Activated CD4-positive, alpha-beta T cell treated with anti-CD3 and anti-CD28 coated beads, Interleukin-2, amount 10 ng/mL, durations not matched to agents 24 days and 14 days (primary cell): ENCODE data around the gene TBC1D4. TPM values are rescaled to one million over a fixed set of nuclear protein-coding genes. Genes with fewer than 3 reads are reported as not detected.

Experiments
- DNase-seq: peaks from one replicate; pipeline ENCODE4 v3.0.0; 2022
- H3K27ac Mint-ChIP-seq: one replicate; pipeline ENCODE4 v1.8.0; 2022; ENCODE audit warnings: mild to moderate bottlenecking, mixed read lengths
- H3K27me3 Mint-ChIP-seq: one replicate; pipeline ENCODE4 v1.8.0; 2022; ENCODE audit warnings: mixed read lengths
- H3K36me3 Mint-ChIP-seq: one replicate; pipeline ENCODE4 v1.8.0; 2022; ENCODE audit warnings: low read depth, mild to moderate bottlenecking, mixed read lengths
- H3K4me1 Mint-ChIP-seq: one replicate; pipeline ENCODE4 v1.8.0; 2021; ENCODE audit warnings: mixed read lengths
- H3K4me3 Mint-ChIP-seq: one replicate; pipeline ENCODE4 v1.8.0; 2022; ENCODE audit warnings: mild to moderate bottlenecking, moderate library complexity, mixed read lengths
- H3K9me3 Mint-ChIP-seq: one replicate; pipeline ENCODE4 v1.8.0; 2021; ENCODE audit warnings: mixed read lengths
- intact Hi-C: fragments of 100-400 bp; cut with micrococcal nuclease; formaldehyde crosslinking; loops from one replicate; pipeline ENCODE4 v1.15.1; 2023
- total RNA-seq: library from RNA; stranded (reverse); gene quantifications from 2 replicates; pipeline ENCODE4 v1.2.3, GENCODE V29; 2022

Gene TBC1D4
- total RNA-seq, 1 donor from 2014 or later: 77.0 TPM

- no peaks in the 10 kb centered on the region for H3K36me3 Mint-ChIP-seq
- no peak overlapping the region for H3K27ac Mint-ChIP-seq
- H3K4me3 Mint-ChIP-seq: no peak overlapping the region
- H3K9me3 Mint-ChIP-seq: no peaks in the 10 kb centered on the region
- H3K4me1 Mint-ChIP-seq: peaks cover 7% of the 10 kb centered on the region
- no peak for DNase-seq
- intact Hi-C loops: no loop called here
- peaks cover 8% of the 10 kb centered on the region for H3K27me3 Mint-ChIP-seq
Measured at GRCh38 chr13:75495938-75496337, 14.0 kb upstream of the TBC1D4 start.

- H3K9me3 Mint-ChIP-seq: no peaks in the 10 kb centered on the region
- intact Hi-C loops: no loop called here
- DNase-seq: no peak
- H3K27me3 Mint-ChIP-seq: peaks cover 8% of the 10 kb centered on the region
- H3K27ac Mint-ChIP-seq: no peak overlapping the region
- no peak overlapping the region for H3K4me3 Mint-ChIP-seq
- peaks cover 11% of the 10 kb centered on the region for H3K4me1 Mint-ChIP-seq
- no peaks in the 10 kb centered on the region for H3K36me3 Mint-ChIP-seq
Measured at GRCh38 chr13:75494491-75494890, 12.5 kb upstream of the TBC1D4 start.

- Mint-ChIP-seq H3K27ac (no peak overlapping the region), H3K4me1 (peaks cover 15% of the 10 kb centered on the region), H3K27me3 (peaks cover 4% of the 10 kb centered on the region), H3K36me3 (no peaks in the 10 kb centered on the region), H3K9me3 (no peaks in the 10 kb centered on the region), H3K4me3 (no peak overlapping the region)
- DNase-seq: no peak
- intact Hi-C loops: no loop called here
Measured at GRCh38 chr13:75493156-75493555, 11.2 kb upstream of the TBC1D4 start.

GRCh38 chr13:75492389-75492788, 10.4 kb upstream of the TBC1D4 start:
- intact Hi-C loops: no loop called here
- H3K27me3 Mint-ChIP-seq: peaks cover 7% of the 10 kb centered on the region
- peaks cover 18% of the 10 kb centered on the region for H3K4me1 Mint-ChIP-seq
- DNase-seq: no peak
- no peak overlapping the region for H3K4me3 Mint-ChIP-seq
- H3K27ac Mint-ChIP-seq: no peak overlapping the region
- no peaks in the 10 kb centered on the region for H3K36me3 Mint-ChIP-seq
- no peaks in the 10 kb centered on the region for H3K9me3 Mint-ChIP-seq

GRCh38 chr13:75491376-75491775, 9.4 kb upstream of the TBC1D4 start:
- no peaks in the 10 kb centered on the region for H3K36me3 Mint-ChIP-seq
- no peak overlapping the region for H3K4me3 Mint-ChIP-seq
- H3K27ac Mint-ChIP-seq: no peak overlapping the region
- H3K9me3 Mint-ChIP-seq: no peaks in the 10 kb centered on the region
- intact Hi-C loops: no loop called here
- peaks cover 25% of the 10 kb centered on the region for H3K4me1 Mint-ChIP-seq
- no peak for DNase-seq
- H3K27me3 Mint-ChIP-seq: peaks cover 7% of the 10 kb centered on the region

GRCh38 chr13:75489502-75490263, 7.7 kb upstream of the TBC1D4 start:
- Mint-ChIP-seq H3K27ac (peak overlapping the region; percentile 71), H3K4me3 (no peak overlapping the region), H3K27me3 (peaks cover 15% of the 10 kb centered on the region), H3K36me3 (no peaks in the 10 kb centered on the region), H3K4me1 (peaks cover 38% of the 10 kb centered on the region), H3K9me3 (no peaks in the 10 kb centered on the region)
- peak; percentile 60 for DNase-seq
- intact Hi-C loops: loop anchor here (1.0 to 5.0 kb wide), 4 partner anchors 7 to 1772 kb away; partner anchors contain the start of genes LMO7 and TBC1D4

GRCh38 chr13:75486146-75487062, 4.4 kb upstream of the TBC1D4 start:
- no peaks in the 10 kb centered on the region for H3K36me3 Mint-ChIP-seq
- intact Hi-C loops: loop anchor here (1.0 to 5.0 kb wide), 4 partner anchors 119 to 1769 kb away; partner anchors contain the start of gene LMO7
- DNase-seq: no peak
- peaks cover 22% of the 10 kb centered on the region for H3K27me3 Mint-ChIP-seq
- peak overlapping the region; percentile 52 for H3K27ac Mint-ChIP-seq
- no peak overlapping the region for H3K4me3 Mint-ChIP-seq
- peaks cover 40% of the 10 kb centered on the region for H3K4me1 Mint-ChIP-seq
- H3K9me3 Mint-ChIP-seq: no peaks in the 10 kb centered on the region

GRCh38 chr13:75485286-75486062, 3.5 kb upstream of the TBC1D4 start:
- H3K4me3 Mint-ChIP-seq: peak overlapping the region; percentile 50
- no peak for DNase-seq
- H3K36me3 Mint-ChIP-seq: peaks cover 3% of the 10 kb centered on the region
- peak overlapping the region; percentile 89 for H3K27ac Mint-ChIP-seq
- H3K9me3 Mint-ChIP-seq: no peaks in the 10 kb centered on the region
- intact Hi-C loops: loop anchor here (1.0 to 5.0 kb wide), 6 partner anchors 51 to 1768 kb away; partner anchors contain the start of genes COMMD6 and LMO7
- peaks cover 45% of the 10 kb centered on the region for H3K4me1 Mint-ChIP-seq
- H3K27me3 Mint-ChIP-seq: peaks cover 28% of the 10 kb centered on the region

GRCh38 chr13:75482820-75483079, 781 bp upstream of the TBC1D4 start:
- Mint-ChIP-seq H3K4me1 (peaks cover 39% of the 10 kb centered on the region), H3K9me3 (no peaks in the 10 kb centered on the region), H3K27me3 (peaks cover 51% of the 10 kb centered on the region), H3K27ac (peak overlapping the region; percentile 86), H3K36me3 (peaks cover 5% of the 10 kb centered on the region), H3K4me3 (peak overlapping the region; percentile 99)
- DNase-seq: no peak
- intact Hi-C loops: loop anchor here (1.0 to 5.0 kb wide), 6 partner anchors 8 to 1845 kb away; partner anchors contain the start of genes KLF12, MYCBP2 and UCHL3

- peaks cover 5% of the 10 kb centered on the region for H3K36me3 Mint-ChIP-seq
- H3K27ac Mint-ChIP-seq: peak overlapping the region; percentile 80
- intact Hi-C loops: loop anchor here (1.0 to 5.0 kb wide), 6 partner anchors 9 to 1846 kb away; partner anchors contain the start of genes KLF12, MYCBP2 and UCHL3
- peaks cover 28% of the 10 kb centered on the region for H3K4me1 Mint-ChIP-seq
- H3K9me3 Mint-ChIP-seq: no peaks in the 10 kb centered on the region
- H3K27me3 Mint-ChIP-seq: peaks cover 53% of the 10 kb centered on the region
- DNase-seq: peak; percentile 73
- peak overlapping the region; percentile 99 for H3K4me3 Mint-ChIP-seq
Measured at GRCh38 chr13:75481176-75482069, 546 bp downstream of the TBC1D4 start.

- H3K9me3 Mint-ChIP-seq: no peaks in the 10 kb centered on the region
- intact Hi-C loops: loop anchor here (5.0 kb wide), 1 partner anchor 1847 kb away; the partner anchor contains the start of gene MYCBP2
- peak; percentile 73 for DNase-seq
- peaks cover 23% of the 10 kb centered on the region for H3K4me1 Mint-ChIP-seq
- peaks cover 5% of the 10 kb centered on the region for H3K36me3 Mint-ChIP-seq
- peak overlapping the region; percentile 80 for H3K27ac Mint-ChIP-seq
- H3K27me3 Mint-ChIP-seq: peaks cover 52% of the 10 kb centered on the region
- peak overlapping the region; percentile 90 for H3K4me3 Mint-ChIP-seq
Measured at GRCh38 chr13:75480671-75481175, 1.2 kb downstream of the TBC1D4 start.

- Mint-ChIP-seq H3K27me3 (peaks cover 50% of the 10 kb centered on the region), H3K36me3 (peaks cover 5% of the 10 kb centered on the region), H3K9me3 (no peaks in the 10 kb centered on the region), H3K4me3 (no peak overlapping the region), H3K4me1 (peaks cover 16% of the 10 kb centered on the region), H3K27ac (no peak overlapping the region)
- intact Hi-C loops: no loop called here
- no peak for DNase-seq
Measured at GRCh38 chr13:75479102-75479740, 2.7 kb downstream of the TBC1D4 start.
